GM18526 (cell line): ENCODE measurements around the gene ATAT1.
A peak's percentile ranks its signal among the peaks of the same experiment; 100 is the strongest.

Experiments
- POLR2A ChIP-seq: IDR thresholded peaks from 3 replicates; pipeline ENCODE4 v1.6.1; 2011; ENCODE audit not compliant: insufficient read length; ENCODE audit errors: extremely low read depth

ATAT1 gene

GRCh38 chr6:30619561-30619960 is 7.1 kb upstream of the ATAT1 start:
- no peak for TF ChIP-seq POLR2A

GRCh38 chr6:30625511-30625910 is 1.2 kb upstream of the ATAT1 start:
- TF ChIP-seq POLR2A: no peak

- no peak for TF ChIP-seq POLR2A
Observed at GRCh38 chr6:30635834-30636233, 9.2 kb downstream of the ATAT1 start.

GRCh38 chr6:30640481-30640880 is 13.8 kb downstream of the ATAT1 start:
- TF ChIP-seq POLR2A: no peak

GRCh38 chr6:30641048-30641447 is 14.4 kb downstream of the ATAT1 start:
- TF ChIP-seq POLR2A: no peak

- no peak for TF ChIP-seq POLR2A
Observed at GRCh38 chr6:30643656-30644055, 17.0 kb downstream of the ATAT1 start.

GRCh38 chr6:30644769-30645168 is 18.1 kb downstream of the ATAT1 start:
- TF ChIP-seq POLR2A: no peak

GRCh38 chr6:30645989-30646388 is 19.3 kb downstream of the ATAT1 start:
- no peak for TF ChIP-seq POLR2A

- TF ChIP-seq POLR2A: no peak
Observed at GRCh38 chr6:30646450-30647241, 20.0 kb downstream of the ATAT1 start, which contains the start of gene C6orf136. TSS of gene C6orf136 (plus strand) at chr6:30647133. CDS start at chr6:30647232, 99 bp downstream.

- TF ChIP-seq POLR2A: peak; percentile 38
Observed at GRCh38 chr6:30647242-30648116, 20.8 kb downstream of the ATAT1 start.

GRCh38 chr6:30651143-30651542 is 24.5 kb downstream of the ATAT1 start:
- no peak for TF ChIP-seq POLR2A

GRCh38 chr6:30654798-30655742 is 28.4 kb downstream of the ATAT1 start:
- TF ChIP-seq POLR2A: no peak

GRCh38 chr6:30655743-30656094 is 29.0 kb downstream of the ATAT1 start:
- TF ChIP-seq POLR2A: no peak

- TF ChIP-seq POLR2A: no peak
Observed at GRCh38 chr6:30656513-30656912, 29.8 kb downstream of the ATAT1 start.

GRCh38 chr6:30657454-30657853 is 30.8 kb downstream of the ATAT1 start:
- no peak for TF ChIP-seq POLR2A
